ENCODE measurements around the gene PRPF4. TPM values are rescaled to one million over a fixed set of nuclear protein-coding genes. Genes with fewer than 3 reads are reported as not detected.

PRPF4 gene
- total and polyA plus RNA-seq, 4 donors = 5.0 to 11.9 (median 10.4) TPM

GRCh38 chr9:113299800-113300292 lies 24.4 kb downstream of the PRPF4 start:
- H3K27me3 ChIP-seq (ENCODE audit: control insufficient read depth in 4 of 4, insufficient read depth in 4 of 4, low read length in 3 of 4) = no peaks in the 10 kb centered on the region
- no peak for DNase-seq (ENCODE audit: low spot score)
- no peak overlapping the region for H3K9ac ChIP-seq (ENCODE audit: low read depth in 1 of 2, low read length in 2 of 2)
- H3K4me1 ChIP-seq (ENCODE audit: control insufficient read depth in 4 of 4, insufficient read depth in 4 of 4, low read length in 3 of 4) = no peaks in the 10 kb centered on the region
- H3K9me3 ChIP-seq (ENCODE audit: control insufficient read depth in 4 of 4, low read length in 3 of 4) = no peaks in the 10 kb centered on the region
- TF ChIP-seq, protein P1, sequence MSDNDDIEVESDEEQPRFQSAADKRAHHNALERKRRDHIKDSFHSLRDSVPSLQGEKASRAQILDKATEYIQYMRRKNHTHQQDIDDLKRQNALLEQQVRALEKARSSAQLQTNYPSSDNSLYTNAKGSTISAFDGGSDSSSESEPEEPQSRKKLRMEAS (IDR thresholded peaks at IDR 0.05) = no peak
- TF ChIP-seq HNF4A (conservative IDR thresholded peaks at IDR 0.05) = no peak
- TF ChIP-seq EGR1 (IDR thresholded peaks at IDR 0.05; ENCODE audit: low read depth in 2 of 2) = no peak
- TF ChIP-seq RXRA (IDR thresholded peaks at IDR 0.05) = no peak
- TF ChIP-seq FOXA1 (IDR thresholded peaks at IDR 0.05) = no peak
- TF ChIP-seq JUND (IDR thresholded peaks at IDR 0.05) = no peak
- no peak for TF ChIP-seq FOXA2 (IDR thresholded peaks at IDR 0.05)
- TF ChIP-seq YY1 (IDR thresholded peaks at IDR 0.05) = no peak
- no peak for TF ChIP-seq NR2F2 (IDR thresholded peaks at IDR 0.05)
- no peak for TF ChIP-seq TAF1 (conservative IDR thresholded peaks at IDR 0.05)
- H3K36me3 ChIP-seq (ENCODE audit: control insufficient read depth in 4 of 4, insufficient read depth in 3 of 4, low read depth in 1 of 4, low read length in 3 of 4) = no peaks in the 10 kb centered on the region
- H3K4me3 ChIP-seq (ENCODE audit: low read depth in 1 of 3, low read length in 3 of 3) = no peak overlapping the region
- 61% methylated on average over 8 of the region's 8 CpGs for WGBS
- no peak overlapping the region for H3K27ac ChIP-seq (ENCODE audit: low read depth in 1 of 2, low read length in 2 of 2)

- Histone ChIP-seq H3K9ac (ENCODE audit: low read depth in 1 of 2, low read length in 2 of 2) (no peak overlapping the region), H3K27me3 (ENCODE audit: control insufficient read depth in 4 of 4, insufficient read depth in 4 of 4, low read length in 3 of 4) (no peaks in the 10 kb centered on the region), H3K27ac (ENCODE audit: low read depth in 1 of 2, low read length in 2 of 2) (no peak overlapping the region), H3K9me3 (ENCODE audit: control insufficient read depth in 4 of 4, low read length in 3 of 4) (no peaks in the 10 kb centered on the region), H3K36me3 (ENCODE audit: control insufficient read depth in 4 of 4, insufficient read depth in 3 of 4, low read depth in 1 of 4, low read length in 3 of 4) (no peaks in the 10 kb centered on the region), H3K4me3 (ENCODE audit: low read depth in 1 of 3, low read length in 3 of 3) (no peak overlapping the region), H3K4me1 (ENCODE audit: control insufficient read depth in 4 of 4, insufficient read depth in 4 of 4, low read length in 3 of 4) (no peaks in the 10 kb centered on the region)
- no peak for DNase-seq (ENCODE audit: low spot score)
- whole genome bisulfite sequencing = 96% methylated on average over 8 of the region's 8 CpGs
- no peak for TF ChIP-seq GABPA (IDR thresholded peaks at IDR 0.05 in 1 of 2, conservative IDR thresholded peaks at IDR 0.05 in 1 of 2)
- no peak for TF ChIP-seq SP1 (IDR thresholded peaks at IDR 0.05)
- TF ChIP-seq NR2F2 (IDR thresholded peaks at IDR 0.05) = no peak
- no peak for TF ChIP-seq JUND (IDR thresholded peaks at IDR 0.05)
- TF ChIP-seq RXRA (IDR thresholded peaks at IDR 0.05) = no peak
- TF ChIP-seq RAD21 (IDR thresholded peaks at IDR 0.05) = no peak
- TF ChIP-seq, protein P1 (IDR thresholded peaks at IDR 0.05) = no peak
- TF ChIP-seq, protein P2, sequence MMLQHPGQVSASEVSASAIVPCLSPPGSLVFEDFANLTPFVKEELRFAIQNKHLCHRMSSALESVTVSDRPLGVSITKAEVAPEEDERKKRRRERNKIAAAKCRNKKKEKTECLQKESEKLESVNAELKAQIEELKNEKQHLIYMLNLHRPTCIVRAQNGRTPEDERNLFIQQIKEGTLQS (IDR thresholded peaks at IDR 0.05) = no peak
Measured at GRCh38 chr9:113301548-113301947, 26.1 kb downstream of the PRPF4 start.

GRCh38 chr9:113302792-113303418 lies 27.4 kb downstream of the PRPF4 start, which contains the start of gene RNF183:
TSS of gene RNF183 (minus strand) at chr9:113303376. CDS start at chr9:113298184, 5,192 bp downstream.
- no peak within 1 kb of the TSS for H3K4me3 ChIP-seq (ENCODE audit: low read depth in 1 of 3, low read length in 3 of 3)

More at GRCh38 chr9:113302792-113303418, 27.4 kb downstream of the PRPF4 start, which contains the start of gene RNF183:
- DNase-seq (ENCODE audit: low spot score) = no peak
- Histone ChIP-seq H3K27me3 (ENCODE audit: control insufficient read depth in 4 of 4, insufficient read depth in 4 of 4, low read length in 3 of 4) (no peaks in the 10 kb centered on the region), H3K27ac (ENCODE audit: low read depth in 1 of 2, low read length in 2 of 2) (no peak within 1 kb of the TSS), H3K9ac (ENCODE audit: low read depth in 1 of 2, low read length in 2 of 2) (no peak within 1 kb of the TSS), H3K4me1 (ENCODE audit: control insufficient read depth in 4 of 4, insufficient read depth in 4 of 4, low read length in 3 of 4) (no peaks in the 10 kb centered on the region), H3K9me3 (ENCODE audit: control insufficient read depth in 4 of 4, low read length in 3 of 4) (no peaks in the 10 kb centered on the region), H3K36me3 (ENCODE audit: control insufficient read depth in 4 of 4, insufficient read depth in 3 of 4, low read depth in 1 of 4, low read length in 3 of 4) (no peaks in the 10 kb centered on the region)
- 58% methylated on average over 25 of the region's 25 CpGs for WGBS
- TF ChIP-seq NR2F2 (IDR thresholded peaks at IDR 0.05) (no peak), TAF1 (conservative IDR thresholded peaks at IDR 0.05) (no peak), CTCF (IDR thresholded peaks at IDR 0.05; ENCODE audit: low read depth, low read length, missing input control) (no peak), RAD21 (IDR thresholded peaks at IDR 0.05) (no peak), FOXA2 (IDR thresholded peaks at IDR 0.05) (no peak), FOXA1 (IDR thresholded peaks at IDR 0.05) (no peak), SP1 (IDR thresholded peaks at IDR 0.05) (no peak), ZBTB33 (IDR thresholded peaks at IDR 0.05) (no peak), EGR1 (IDR thresholded peaks at IDR 0.05; ENCODE audit: low read depth in 2 of 2) (no peak), YY1 (IDR thresholded peaks at IDR 0.05) (no peak), HNF4G (IDR thresholded peaks at IDR 0.05) (no peak)
- TF ChIP-seq, protein P1 (IDR thresholded peaks at IDR 0.05) = no peak
- TF ChIP-seq, protein P3, sequence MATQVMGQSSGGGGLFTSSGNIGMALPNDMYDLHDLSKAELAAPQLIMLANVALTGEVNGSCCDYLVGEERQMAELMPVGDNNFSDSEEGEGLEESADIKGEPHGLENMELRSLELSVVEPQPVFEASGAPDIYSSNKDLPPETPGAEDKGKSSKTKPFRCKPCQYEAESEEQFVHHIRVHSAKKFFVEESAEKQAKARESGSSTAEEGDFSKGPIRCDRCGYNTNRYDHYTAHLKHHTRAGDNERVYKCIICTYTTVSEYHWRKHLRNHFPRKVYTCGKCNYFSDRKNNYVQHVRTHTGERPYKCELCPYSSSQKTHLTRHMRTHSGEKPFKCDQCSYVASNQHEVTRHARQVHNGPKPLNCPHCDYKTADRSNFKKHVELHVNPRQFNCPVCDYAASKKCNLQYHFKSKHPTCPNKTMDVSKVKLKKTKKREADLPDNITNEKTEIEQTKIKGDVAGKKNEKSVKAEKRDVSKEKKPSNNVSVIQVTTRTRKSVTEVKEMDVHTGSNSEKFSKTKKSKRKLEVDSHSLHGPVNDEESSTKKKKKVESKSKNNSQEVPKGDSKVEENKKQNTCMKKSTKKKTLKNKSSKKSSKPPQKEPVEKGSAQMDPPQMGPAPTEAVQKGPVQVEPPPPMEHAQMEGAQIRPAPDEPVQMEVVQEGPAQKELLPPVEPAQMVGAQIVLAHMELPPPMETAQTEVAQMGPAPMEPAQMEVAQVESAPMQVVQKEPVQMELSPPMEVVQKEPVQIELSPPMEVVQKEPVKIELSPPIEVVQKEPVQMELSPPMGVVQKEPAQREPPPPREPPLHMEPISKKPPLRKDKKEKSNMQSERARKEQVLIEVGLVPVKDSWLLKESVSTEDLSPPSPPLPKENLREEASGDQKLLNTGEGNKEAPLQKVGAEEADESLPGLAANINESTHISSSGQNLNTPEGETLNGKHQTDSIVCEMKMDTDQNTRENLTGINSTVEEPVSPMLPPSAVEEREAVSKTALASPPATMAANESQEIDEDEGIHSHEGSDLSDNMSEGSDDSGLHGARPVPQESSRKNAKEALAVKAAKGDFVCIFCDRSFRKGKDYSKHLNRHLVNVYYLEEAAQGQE (IDR thresholded peaks at IDR 0.05) = no peak
- TF ChIP-seq, protein P2 (IDR thresholded peaks at IDR 0.05) = no peak
